H1 (cell line): ENCODE data around the gene TPT1. TPM values are rescaled to one million over a fixed set of nuclear protein-coding genes. Genes with fewer than 3 reads are reported as not detected.

ENCODE experiments used
- EP300 ChIP-seq, 2 experiments: IDR thresholded peaks; 1 replicate in 1 of 2; 2 replicates in 1 of 2; pipeline ENCODE4 v1.6.1; 2011 to 2012; ENCODE audit warnings: low read depth in 2 of 2, low read length in 2 of 2, mild to moderate bottlenecking in 2 of 2, borderline replicate concordance in 1 of 2, inconsistent platforms in 1 of 2, moderate library complexity in 1 of 2
- NANOG ChIP-seq: IDR thresholded peaks from 2 replicates; pipeline ENCODE4 v1.6.1; 2011; ENCODE audit warnings: low read length, low read depth, mild to moderate bottlenecking, inconsistent platforms; ENCODE audit not compliant: insufficient read depth, poor library complexity, severe bottlenecking
- polyA plus RNA-seq, 7 experiments: library from polyadenylated mRNA; depleted of rRNA in 3 of 7; stranded (reverse) in 5 of 7; unstranded in 2 of 7; fragments of >200 nt in 5 of 7; fragments of 200-250 nt in 2 of 7; gene quantifications; 1 replicate in 5 of 7; 2 replicates in 1 of 7; 4 replicates in 1 of 7; pipeline versions ENCODE4 v1.2.1 to v1.2.3, GENCODE V29; 2011 to 2013; ENCODE audit warnings: missing spikeins in 2 of 7, mixed read lengths in 2 of 7
- total RNA-seq: library from RNA; stranded (reverse); fragmentation: NEBNext Ultra II Directional; extraction: Animal tissue kit (Norgen Biotek cat#: 25700); gene quantifications from 2 replicates; pipeline ENCODE4 v1.2.1, GENCODE V29; 2021

Gene TPT1
- total and polyA plus RNA-seq, 2 of the 8 experiments (the other 6 are each of a cell fraction or from before 2014, with no cell fraction given), result 2,245 to 2,279 TPM

DNA sequence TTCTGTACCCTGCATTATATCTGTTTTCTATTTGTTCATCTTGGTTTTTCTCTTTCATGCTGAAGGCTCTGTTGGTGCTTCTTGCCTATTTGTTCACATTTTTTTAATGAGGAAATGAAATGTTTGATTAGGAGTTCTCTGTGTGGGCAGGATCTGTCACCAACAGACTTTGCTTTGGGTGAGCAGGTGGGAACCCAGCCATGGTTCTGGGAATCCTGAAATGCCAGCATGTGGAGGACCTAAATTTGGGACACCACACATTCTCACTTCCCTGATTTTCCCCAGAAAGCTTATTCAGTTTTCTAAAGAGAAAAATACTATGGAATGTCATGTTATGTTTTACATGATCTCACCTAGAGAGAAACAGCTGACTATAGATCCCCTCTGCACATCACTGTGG is 34.0 kb downstream of the TPT1 start (continued):
- TF ChIP-seq EP300 (IDR thresholded peaks at IDR 0.05; ENCODE audit: borderline replicate concordance in 1 of 2, low read depth in 2 of 2, low read length in 2 of 2) (no peak), NANOG (no peak)
